ENCODE results near the gene ADD3.

DNA sequence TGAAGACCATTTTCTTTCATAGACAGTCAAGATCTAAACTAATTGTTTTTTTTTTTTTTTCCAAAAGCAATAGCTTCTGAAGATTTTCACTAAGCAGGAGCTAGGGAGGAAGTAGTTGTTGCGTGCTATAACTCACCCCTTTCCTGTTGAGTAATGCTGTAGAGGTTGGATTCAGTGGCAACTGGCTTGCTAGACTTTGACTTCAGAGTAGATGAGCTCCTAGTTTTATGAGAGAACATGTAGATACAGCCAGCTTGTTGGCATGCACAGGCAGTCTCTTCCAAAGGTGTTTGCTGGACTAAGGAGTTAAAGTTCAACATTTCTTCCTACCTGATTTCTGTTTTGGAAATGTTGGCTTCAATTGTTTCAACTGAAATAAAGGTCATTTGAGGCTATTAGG, 133.4 kb downstream of the ADD3 start:
- TF ChIP-seq, protein P1, sequence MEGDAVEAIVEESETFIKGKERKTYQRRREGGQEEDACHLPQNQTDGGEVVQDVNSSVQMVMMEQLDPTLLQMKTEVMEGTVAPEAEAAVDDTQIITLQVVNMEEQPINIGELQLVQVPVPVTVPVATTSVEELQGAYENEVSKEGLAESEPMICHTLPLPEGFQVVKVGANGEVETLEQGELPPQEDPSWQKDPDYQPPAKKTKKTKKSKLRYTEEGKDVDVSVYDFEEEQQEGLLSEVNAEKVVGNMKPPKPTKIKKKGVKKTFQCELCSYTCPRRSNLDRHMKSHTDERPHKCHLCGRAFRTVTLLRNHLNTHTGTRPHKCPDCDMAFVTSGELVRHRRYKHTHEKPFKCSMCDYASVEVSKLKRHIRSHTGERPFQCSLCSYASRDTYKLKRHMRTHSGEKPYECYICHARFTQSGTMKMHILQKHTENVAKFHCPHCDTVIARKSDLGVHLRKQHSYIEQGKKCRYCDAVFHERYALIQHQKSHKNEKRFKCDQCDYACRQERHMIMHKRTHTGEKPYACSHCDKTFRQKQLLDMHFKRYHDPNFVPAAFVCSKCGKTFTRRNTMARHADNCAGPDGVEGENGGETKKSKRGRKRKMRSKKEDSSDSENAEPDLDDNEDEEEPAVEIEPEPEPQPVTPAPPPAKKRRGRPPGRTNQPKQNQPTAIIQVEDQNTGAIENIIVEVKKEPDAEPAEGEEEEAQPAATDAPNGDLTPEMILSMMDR (IDR thresholded peaks at IDR 0.05): no peak
- TF ChIP-seq POLR2A (IDR thresholded peaks at IDR 0.05): no peak

Data from body of pancreas (tissue), 4 donors.